GM21447 (cell line): ENCODE results near the gene LIMCH1.
"Not testable (repeated sequence)": the region's sequence is repeated elsewhere in the genome, so short reads cannot be mapped to it uniquely, and the experiment has no call there.

Experiments
- ATAC-seq: cut with Tn5 transposase; IDR thresholded peaks from one replicate; pipeline ENCODE4 v1.9.1; 2021; ENCODE audit not compliant: unreplicated experiment

Gene LIMCH1

GRCh38 chr4:41715155-41715554, 177.2 kb downstream of the LIMCH1 start:
- no peak for ATAC-seq

DNA sequence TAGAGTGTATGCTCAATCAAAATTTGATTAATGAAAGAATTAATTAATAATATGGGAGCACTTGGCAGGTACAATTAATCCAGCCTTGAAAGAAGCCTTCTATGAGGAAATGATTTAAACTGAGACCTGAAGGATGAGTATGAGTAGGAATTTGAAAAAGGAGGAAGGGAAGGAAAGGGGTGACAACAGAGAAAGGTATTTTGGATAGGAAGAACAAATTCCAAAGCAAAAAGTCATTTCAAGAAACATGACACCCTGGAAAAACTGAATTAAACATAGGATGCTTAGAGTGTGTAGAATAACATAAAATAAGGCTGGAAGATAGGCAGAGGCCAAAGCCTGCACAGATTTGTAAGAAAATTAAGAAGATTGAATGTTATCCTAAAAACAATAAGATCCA, 180.9 kb downstream of the LIMCH1 start:
- ATAC-seq: no peak

GRCh38 chr4:41719417-41719816, 181.5 kb downstream of the LIMCH1 start:
- no peak for ATAC-seq

GRCh38 chr4:41722181-41722580, 184.2 kb downstream of the LIMCH1 start:
- no peak for ATAC-seq

DNA sequence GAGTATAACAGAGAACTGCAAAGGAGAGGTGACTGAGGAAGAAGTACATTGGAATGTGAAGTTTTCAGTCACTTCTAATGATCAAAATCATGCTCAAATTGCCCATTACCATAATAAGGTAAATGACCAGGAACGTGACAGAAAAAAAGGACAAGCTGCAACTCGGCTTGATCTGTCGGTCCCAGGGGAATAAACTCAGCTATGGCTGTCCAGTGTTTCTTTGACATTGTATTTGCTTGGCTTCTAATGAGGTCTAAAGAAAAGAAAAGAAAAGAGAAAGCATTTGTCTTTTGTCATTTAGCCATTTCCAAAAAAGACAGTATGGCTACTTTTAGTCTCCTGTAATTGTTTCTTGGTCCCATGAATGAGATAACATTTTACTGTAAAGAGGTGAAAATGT, 185.3 kb downstream of the LIMCH1 start:
- no peak for ATAC-seq

GRCh38 chr4:41725254-41725653, 187.3 kb downstream of the LIMCH1 start:
- ATAC-seq: no peak

DNA sequence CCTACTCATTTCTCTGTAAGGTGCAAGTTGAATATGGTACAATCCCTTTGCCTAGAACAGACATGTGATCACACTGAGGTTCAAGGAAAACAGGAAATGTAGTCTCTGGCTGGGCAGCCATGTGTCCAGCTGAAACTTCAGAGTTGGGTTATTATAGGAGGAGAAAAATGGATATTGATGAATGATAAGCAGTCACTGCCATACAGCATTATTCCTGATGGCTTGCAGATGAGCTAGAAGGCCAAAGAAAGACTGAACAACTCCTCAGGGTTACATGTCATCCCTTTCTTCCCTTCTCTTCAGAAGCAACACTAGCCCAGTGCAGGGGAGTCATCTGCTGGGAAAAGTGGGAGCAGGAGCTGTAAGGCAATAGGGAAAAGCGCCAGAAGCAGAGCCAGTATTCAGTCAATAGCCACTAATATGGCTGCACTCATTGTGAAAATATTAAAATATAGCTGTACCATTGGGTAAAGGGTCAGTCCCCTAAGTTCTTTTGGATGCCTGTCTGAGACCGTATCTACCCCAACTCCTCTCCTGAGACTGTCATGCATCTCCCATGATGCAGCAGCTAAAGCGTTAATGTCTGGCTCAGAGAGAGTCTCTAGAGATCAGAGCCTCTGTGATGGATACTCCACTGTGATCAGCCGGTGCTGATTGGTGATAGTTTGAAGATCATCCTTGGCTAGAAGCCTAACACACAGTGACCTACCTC, 190.1 kb downstream of the LIMCH1 start:
- ATAC-seq: no peak

DNA sequence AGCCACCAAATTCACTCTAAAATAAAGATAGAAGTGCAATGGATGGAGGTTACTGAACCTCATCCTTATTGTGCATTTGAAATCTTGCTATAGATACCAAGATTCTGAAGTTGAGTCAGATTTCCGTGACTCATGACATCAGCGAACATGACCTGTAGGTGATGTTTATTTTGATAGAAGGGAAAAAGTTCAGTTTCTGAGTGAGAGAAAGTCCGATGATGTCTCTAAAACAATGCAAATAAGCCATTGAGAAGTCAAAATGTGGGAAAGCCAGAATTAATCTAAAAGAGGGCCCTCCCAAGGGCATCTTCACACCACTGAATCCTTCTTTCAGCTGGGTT, 190.6 kb downstream of the LIMCH1 start:
- no peak for ATAC-seq

DNA sequence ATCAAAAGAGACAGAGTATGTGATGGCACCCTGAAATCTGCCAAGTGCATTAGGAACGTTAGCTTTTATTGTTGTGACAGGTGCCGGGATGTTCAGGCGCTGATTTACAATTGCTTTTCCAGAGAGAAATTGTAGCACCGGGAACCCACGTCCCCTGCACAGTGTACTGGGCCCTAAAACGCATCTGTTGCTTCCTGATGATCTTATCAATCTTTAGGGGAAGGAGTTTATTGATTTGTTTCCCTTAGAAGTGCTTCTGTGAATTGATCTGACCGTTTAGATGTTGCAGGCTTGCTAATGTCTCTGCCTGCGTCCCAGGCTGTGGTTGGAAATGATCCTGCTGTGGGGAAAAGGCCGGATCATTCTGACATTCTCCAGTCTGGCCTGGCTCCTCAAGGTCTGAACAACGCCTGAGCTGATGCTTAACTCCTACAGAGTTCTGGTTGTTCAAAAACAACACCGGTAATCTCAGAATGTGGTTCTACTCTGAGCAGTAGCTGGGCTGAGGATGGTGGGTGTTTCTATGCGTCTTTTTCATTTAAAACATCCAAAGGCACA, 193.7 kb downstream of the LIMCH1 start:
- ATAC-seq: no peak

GRCh38 chr4:41734371-41734770, 196.4 kb downstream of the LIMCH1 start:
- ATAC-seq: no peak

DNA sequence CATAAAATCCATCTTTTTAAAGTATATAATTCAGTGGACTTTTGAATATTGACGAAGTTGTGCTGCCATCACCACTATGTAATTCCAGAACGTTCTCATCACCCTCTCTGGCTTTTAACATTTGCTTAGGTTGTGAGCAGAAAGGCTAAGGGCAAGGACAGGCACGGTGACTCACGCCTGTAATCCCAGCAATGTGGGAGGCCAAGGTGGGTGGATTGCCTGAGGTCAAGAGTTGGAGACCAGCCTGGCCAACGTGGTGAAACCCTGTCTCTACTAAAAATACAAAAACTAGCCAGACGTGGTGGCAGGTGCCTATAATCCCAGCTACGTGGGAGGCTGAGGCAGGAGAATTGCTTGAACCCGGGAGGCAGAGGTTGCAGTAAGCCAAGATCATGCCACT, 199.5 kb downstream of the LIMCH1 start:
- ATAC-seq: not testable (repeated sequence)

DNA sequence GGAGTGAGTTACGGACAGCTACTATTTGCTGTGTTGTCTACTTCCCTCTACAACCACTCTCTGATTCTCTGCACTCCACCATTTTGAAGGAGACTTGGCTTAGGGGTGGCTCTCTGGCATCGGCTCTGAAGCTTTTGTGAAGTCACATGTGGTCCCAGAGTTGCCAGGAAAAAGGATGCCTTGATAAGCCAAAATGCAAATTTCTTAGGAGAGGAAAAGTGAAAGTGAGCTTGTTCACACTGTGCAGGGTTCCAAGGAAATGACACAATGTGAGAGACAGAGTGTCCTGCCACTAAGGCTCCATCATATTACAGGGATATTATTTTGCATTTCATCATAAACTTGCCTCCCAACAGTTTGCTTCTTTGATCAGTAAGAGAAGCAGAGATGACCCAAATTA, 203.4 kb downstream of the LIMCH1 start:
- ATAC-seq: no peak

DNA sequence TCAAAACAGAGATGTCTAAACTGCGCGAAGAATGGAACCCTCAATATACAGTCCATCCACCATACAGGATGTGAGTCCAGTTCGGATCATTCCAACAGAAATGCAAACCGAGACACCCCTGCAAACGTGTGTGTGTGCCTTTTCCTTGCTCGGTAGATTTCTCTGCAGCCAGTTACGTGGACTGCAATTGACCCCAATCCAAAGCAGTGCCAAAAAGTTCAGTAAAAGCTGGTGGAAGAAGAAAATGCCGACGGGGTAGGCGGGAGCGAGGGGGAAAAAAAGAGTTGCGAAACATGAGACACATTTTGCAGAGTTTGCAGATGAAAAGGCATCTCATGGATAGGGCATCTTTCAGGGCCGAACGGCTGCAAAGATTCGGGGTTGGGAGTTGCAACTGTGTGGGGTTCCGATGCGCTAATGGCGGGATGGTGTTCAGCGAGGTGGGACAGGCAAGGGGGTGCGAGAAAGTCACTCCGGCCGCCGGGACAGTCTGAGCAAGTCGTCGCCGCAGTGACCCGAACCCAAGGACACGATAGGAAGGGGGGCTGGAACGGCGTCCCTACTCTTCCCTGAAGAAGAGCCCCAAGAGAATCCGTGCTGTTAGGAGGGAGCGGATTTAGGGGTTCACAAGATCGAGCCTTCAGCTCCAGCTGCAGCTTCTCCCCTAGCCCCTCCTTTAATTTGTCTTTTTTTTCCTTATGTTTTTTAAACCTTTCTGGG, 206.8 kb downstream of the LIMCH1 start:
- no peak for ATAC-seq

- no peak for ATAC-seq
Measured at GRCh38 chr4:41745292-41746024, 207.5 kb downstream of the LIMCH1 start.

- no peak for ATAC-seq
Measured at GRCh38 chr4:41746025-41746439, 208.1 kb downstream of the LIMCH1 start.

- no peak for ATAC-seq
Measured at GRCh38 chr4:41746440-41747229, 208.7 kb downstream of the LIMCH1 start.

GRCh38 chr4:41747230-41748055, 209.5 kb downstream of the LIMCH1 start:
- no peak for ATAC-seq

DNA sequence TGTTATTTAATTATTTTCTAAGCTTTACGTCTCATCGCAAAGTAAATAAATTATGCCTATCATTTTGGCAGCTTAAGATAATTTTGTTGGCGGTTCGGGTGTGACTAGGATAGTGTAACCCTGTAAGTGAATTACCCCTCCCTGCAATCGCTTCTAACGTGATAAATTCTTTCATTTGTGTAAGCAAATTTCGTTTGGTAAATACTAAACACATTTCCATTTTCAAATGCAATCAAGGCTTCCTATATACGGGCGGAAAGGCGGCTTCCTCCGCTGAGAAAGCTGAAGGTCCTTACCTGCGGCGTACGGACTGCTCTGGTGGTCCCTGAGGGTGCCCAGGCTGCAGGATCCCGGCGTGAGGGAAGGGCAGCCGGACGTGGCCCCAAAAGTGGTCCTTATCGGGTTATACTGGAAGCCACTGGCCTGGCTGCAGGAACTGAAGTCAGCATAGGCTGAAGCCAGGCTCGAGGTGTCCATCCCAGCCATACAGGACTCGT, 210.2 kb downstream of the LIMCH1 start:
- no peak for ATAC-seq

DNA sequence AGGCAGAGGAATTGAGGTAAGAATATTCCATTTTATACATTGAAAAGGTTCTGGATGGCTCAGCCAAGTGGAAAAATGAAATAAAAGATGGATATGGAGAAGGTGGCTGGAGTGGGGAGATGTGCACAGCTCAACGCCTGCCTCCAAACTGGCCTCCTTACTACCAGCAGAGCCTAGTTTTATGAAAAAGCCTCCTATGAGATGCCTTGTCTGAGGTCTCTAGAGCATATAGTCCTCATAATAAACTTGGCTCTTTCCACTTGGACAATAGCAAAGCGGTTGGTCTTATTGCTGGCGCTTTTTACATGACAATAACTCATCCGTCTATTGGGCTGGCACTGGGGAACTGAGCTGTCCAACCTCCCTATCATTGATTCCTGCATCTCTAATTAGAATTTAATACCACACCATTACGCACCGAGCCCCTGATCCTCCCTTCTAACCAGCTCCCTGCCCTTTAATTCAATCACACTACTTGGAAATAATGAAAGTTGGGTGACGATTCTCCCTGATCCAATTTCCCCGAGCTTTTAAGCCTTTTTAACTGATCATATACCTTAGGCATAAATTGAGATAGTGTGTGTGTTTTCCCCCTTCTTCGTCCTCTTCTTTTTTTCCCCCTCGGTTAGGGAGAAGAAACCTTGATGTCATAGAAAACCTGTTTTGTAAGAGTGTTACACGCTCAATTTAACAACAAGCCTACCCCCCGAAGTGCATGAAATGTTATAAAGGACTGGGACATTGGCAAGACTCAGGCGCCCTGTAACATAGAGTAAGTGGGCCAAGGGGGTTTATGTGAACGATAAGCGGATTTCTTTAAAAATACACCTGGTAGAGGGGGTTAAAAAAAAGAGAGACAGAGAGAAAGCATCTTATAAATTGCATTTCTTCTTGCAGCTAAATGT, 210.9 kb downstream of the LIMCH1 start, which contains the start of gene PHOX2B:
TSS of gene PHOX2B (minus strand) at position 155 of the 905 bp plus-strand sequence. CDS start at position 40, 115 bp downstream.
- no peak for ATAC-seq
